T-helper 17 cell (primary cell): ENCODE data around the gene EPC2. TPM values are rescaled to one million over a fixed set of nuclear protein-coding genes. Genes with fewer than 3 reads are reported as not detected.
"Not testable (repeated sequence)": the region's sequence is repeated elsewhere in the genome, so short reads cannot be mapped to it uniquely, and the experiment has no call there.

Experiments used
- ATAC-seq: fragments of 150-1000 bp; cut with Tn5 transposase; 2 replicates; pipeline ENCODE4 v1.10.0; 2021; ENCODE audit warnings: mild to moderate bottlenecking, moderate library complexity
- DNase-seq, 3 donors: peaks; one replicate each; pipeline versions ENCODE4 v3.0.0 to v3.0.0-alpha.2; 2020 to 2021
- H3K9me3 ChIP-seq: one replicate; pipeline ENCODE4 v1.7.0; 2013; ENCODE audit warnings: low read length, mild to moderate bottlenecking; ENCODE audit not compliant: control insufficient read depth, poor library complexity, severe bottlenecking
- H3K27ac Mint-ChIP-seq: one replicate; pipeline ENCODE4 v1.8.0; 2022; ENCODE audit warnings: mild to moderate bottlenecking, moderate library complexity, mixed read lengths
- H3K27me3 Mint-ChIP-seq: one replicate; pipeline ENCODE4 v1.8.0; 2022; ENCODE audit warnings: mixed read lengths
- H3K36me3 Mint-ChIP-seq: one replicate; pipeline ENCODE4 v1.8.0; 2022; ENCODE audit warnings: low read depth, mixed read lengths
- H3K4me1 Mint-ChIP-seq: one replicate; pipeline ENCODE4 v1.8.0; 2022; ENCODE audit warnings: mild to moderate bottlenecking, mixed read lengths
- H3K4me3 Mint-ChIP-seq: one replicate; pipeline ENCODE4 v1.8.0; 2022; ENCODE audit warnings: mild to moderate bottlenecking, moderate library complexity, mixed read lengths
- total RNA-seq, 4 donors: library from RNA in 2 of 4; stranded (reverse) in 2 of 4; gene quantifications; one replicate each; pipeline ENCODE4 v1.2.3 and lab custom pipeline; 2022 to 2026

The EPC2 gene
- total RNA-seq, 2 donors from 2014 or later = 76.5 to 89.0 TPM

- H3K4me3 Mint-ChIP-seq = peak overlapping the region; percentile 43
- DNase-seq = no peak
- no peaks in the 10 kb centered on the region for H3K36me3 Mint-ChIP-seq
- no peaks in the 10 kb centered on the region for H3K27me3 Mint-ChIP-seq
- peaks cover 48% of the 10 kb centered on the region for H3K4me1 Mint-ChIP-seq
- H3K27ac Mint-ChIP-seq = peak overlapping the region; percentile 69
- no peaks in the 10 kb centered on the region for H3K9me3 ChIP-seq
- peak; percentile 20 for ATAC-seq
Measured at GRCh38 chr2:148667113-148667836, 22.7 kb downstream of the EPC2 start.

GRCh38 chr2:148670773-148671172 lies 26.2 kb downstream of the EPC2 start:
- H3K27me3 Mint-ChIP-seq = no peaks in the 10 kb centered on the region
- H3K36me3 Mint-ChIP-seq = no peaks in the 10 kb centered on the region
- peak overlapping the region; percentile 49 for H3K4me3 Mint-ChIP-seq
- ATAC-seq = no peak
- peaks cover 63% of the 10 kb centered on the region for H3K4me1 Mint-ChIP-seq
- DNase-seq = no peak
- H3K9me3 ChIP-seq = no peaks in the 10 kb centered on the region
- peak overlapping the region; percentile 37 for H3K27ac Mint-ChIP-seq

GRCh38 chr2:148674063-148675020 lies 29.8 kb downstream of the EPC2 start:
- DNase-seq (peak in 1 of 3 donors; percentile 21), ATAC-seq (peak; percentile 87)
- no peaks in the 10 kb centered on the region for H3K9me3 ChIP-seq
- Mint-ChIP-seq H3K4me1 (peaks cover 46% of the 10 kb centered on the region), H3K27me3 (no peaks in the 10 kb centered on the region), H3K27ac (no peak overlapping the region), H3K36me3 (no peaks in the 10 kb centered on the region), H3K4me3 (peak overlapping the region; percentile 2)

- Mint-ChIP-seq H3K4me3 (no peak overlapping the region), H3K27me3 (no peaks in the 10 kb centered on the region), H3K36me3 (no peaks in the 10 kb centered on the region), H3K27ac (no peak overlapping the region), H3K4me1 (peaks cover 42% of the 10 kb centered on the region)
- no peaks in the 10 kb centered on the region for H3K9me3 ChIP-seq
- no peak for ATAC-seq
- DNase-seq = no peak
Measured at GRCh38 chr2:148675708-148676107, 31.2 kb downstream of the EPC2 start.

GRCh38 chr2:148678302-148679179 lies 34.0 kb downstream of the EPC2 start:
- peaks cover 37% of the 10 kb centered on the region for H3K4me1 Mint-ChIP-seq
- not testable (repeated sequence) for H3K4me3 Mint-ChIP-seq, H3K27ac Mint-ChIP-seq, H3K36me3 Mint-ChIP-seq, DNase-seq, ATAC-seq, H3K9me3 ChIP-seq, H3K27me3 Mint-ChIP-seq

GRCh38 chr2:148680462-148680861 lies 35.9 kb downstream of the EPC2 start:
- H3K9me3 ChIP-seq = no peaks in the 10 kb centered on the region
- ATAC-seq = no peak
- no peaks in the 10 kb centered on the region for H3K27me3 Mint-ChIP-seq
- DNase-seq = no peak
- H3K4me3 Mint-ChIP-seq = no peak overlapping the region
- peaks cover 35% of the 10 kb centered on the region for H3K4me1 Mint-ChIP-seq
- H3K36me3 Mint-ChIP-seq = no peaks in the 10 kb centered on the region
- H3K27ac Mint-ChIP-seq = no peak overlapping the region

- DNase-seq (no peak), ATAC-seq (no peak)
- peaks cover 36% of the 10 kb centered on the region for H3K4me1 Mint-ChIP-seq
- no peaks in the 10 kb centered on the region for H3K9me3 ChIP-seq
- no peaks in the 10 kb centered on the region for H3K27me3 Mint-ChIP-seq
- no peak overlapping the region for H3K27ac Mint-ChIP-seq
- H3K36me3 Mint-ChIP-seq = no peaks in the 10 kb centered on the region
- H3K4me3 Mint-ChIP-seq = no peak overlapping the region
Measured at GRCh38 chr2:148681443-148681842, 36.9 kb downstream of the EPC2 start.

GRCh38 chr2:148681862-148682261 lies 37.3 kb downstream of the EPC2 start:
- not testable (repeated sequence) for ATAC-seq, H3K27me3 Mint-ChIP-seq, H3K27ac Mint-ChIP-seq, H3K36me3 Mint-ChIP-seq, H3K4me3 Mint-ChIP-seq, H3K9me3 ChIP-seq, DNase-seq
- H3K4me1 Mint-ChIP-seq = peaks cover 34% of the 10 kb centered on the region

- H3K4me1 Mint-ChIP-seq = peaks cover 45% of the 10 kb centered on the region
- no peak overlapping the region for H3K4me3 Mint-ChIP-seq
Measured at GRCh38 chr2:148684507-148684906, 40.0 kb downstream of the EPC2 start.

GRCh38 chr2:148687543-148687942 lies 43.0 kb downstream of the EPC2 start:
- H3K9me3 ChIP-seq = no peaks in the 10 kb centered on the region
- Mint-ChIP-seq H3K4me1 (peaks cover 47% of the 10 kb centered on the region), H3K36me3 (peaks cover 9% of the 10 kb centered on the region), H3K4me3 (no peak overlapping the region), H3K27ac (no peak overlapping the region), H3K27me3 (no peaks in the 10 kb centered on the region)
- DNase-seq = no peak
- no peak for ATAC-seq

More at GRCh38 chr2:148684507-148684906, 40.0 kb downstream of the EPC2 start:
- ATAC-seq (no peak), DNase-seq (no peak)
- no peaks in the 10 kb centered on the region for H3K36me3 Mint-ChIP-seq
- H3K27me3 Mint-ChIP-seq = no peaks in the 10 kb centered on the region
- H3K9me3 ChIP-seq = no peaks in the 10 kb centered on the region
- H3K27ac Mint-ChIP-seq = no peak overlapping the region

- not testable (repeated sequence) for H3K9me3 ChIP-seq, DNase-seq, H3K27ac Mint-ChIP-seq, ATAC-seq, H3K36me3 Mint-ChIP-seq, H3K27me3 Mint-ChIP-seq, H3K4me3 Mint-ChIP-seq
- H3K4me1 Mint-ChIP-seq = peaks cover 44% of the 10 kb centered on the region
Measured at GRCh38 chr2:148688011-148688410, 43.5 kb downstream of the EPC2 start.

- H3K27ac Mint-ChIP-seq = peak overlapping the region; percentile 4
- DNase-seq = no peak
- peaks cover 19% of the 10 kb centered on the region for H3K4me1 Mint-ChIP-seq
- peaks cover 13% of the 10 kb centered on the region for H3K36me3 Mint-ChIP-seq
- no peak for ATAC-seq
- no peaks in the 10 kb centered on the region for H3K27me3 Mint-ChIP-seq
- peak overlapping the region; percentile 4 for H3K4me3 Mint-ChIP-seq
- no peaks in the 10 kb centered on the region for H3K9me3 ChIP-seq
Measured at GRCh38 chr2:148696985-148697384, 52.4 kb downstream of the EPC2 start.

- peaks cover 15% of the 10 kb centered on the region for H3K4me1 Mint-ChIP-seq
- no peak for ATAC-seq
Measured at GRCh38 chr2:148699830-148700229, 55.3 kb downstream of the EPC2 start.

More at GRCh38 chr2:148699830-148700229, 55.3 kb downstream of the EPC2 start:
- Mint-ChIP-seq H3K4me3 (no peak overlapping the region), H3K27ac (no peak overlapping the region), H3K27me3 (no peaks in the 10 kb centered on the region), H3K36me3 (peaks cover 8% of the 10 kb centered on the region)
- no peak for DNase-seq
- H3K9me3 ChIP-seq = no peaks in the 10 kb centered on the region
